MM.1S (cell line): ENCODE data around the gene ZCWPW1.
A peak's percentile ranks its signal among the peaks of the same experiment; 100 is the strongest.
"Not testable (repeated sequence)": the region's sequence is repeated elsewhere in the genome, so short reads cannot be mapped to it uniquely, and the experiment has no call there.

ENCODE experiments used
- DNase-seq: peaks from one replicate; pipeline ENCODE4 v3.0.0-alpha.2; 2015
- H2AFZ ChIP-seq: fragments of 300-600 bp; sonication (generic); 2 replicates; pipeline ENCODE4 v1.6.0; 2016; ENCODE audit warnings: antibody characterized with exemption, low read length
- H3F3A ChIP-seq: fragments of 300-600 bp; sonication (generic); 2 replicates; pipeline ENCODE4 v1.6.1; 2016; ENCODE audit warnings: mild to moderate bottlenecking, antibody characterized with exemption, low read length, moderate library complexity, mixed read lengths; ENCODE audit not compliant: insufficient read depth
- H3K27ac ChIP-seq: fragments of 300-600 bp; sonication (generic); 2 replicates; pipeline ENCODE4 v1.5.1; 2016; ENCODE audit warnings: mild to moderate bottlenecking, low read length
- H3K27me3 ChIP-seq: fragments of 300-600 bp; sonication (generic); replicated peaks from 2 replicates; pipeline ENCODE4 v1.6.0; 2016; ENCODE audit warnings: low read length; ENCODE audit not compliant: insufficient read depth
- H3K36me3 ChIP-seq: fragments of 300-600 bp; sonication (generic); replicated peaks from 2 replicates; pipeline ENCODE4 v1.6.1; 2016; ENCODE audit warnings: mild to moderate bottlenecking, low read length, mixed read lengths; ENCODE audit not compliant: insufficient read depth
- H3K4me1 ChIP-seq: fragments of 300-600 bp; sonication (generic); 2 replicates; pipeline ENCODE4 v1.6.1; 2016; ENCODE audit warnings: low read length, mixed read lengths
- H3K4me2 ChIP-seq: fragments of 300-600 bp; sonication (generic); 2 replicates; pipeline ENCODE4 v1.6.0; 2016; ENCODE audit warnings: low read depth, low read length
- H3K4me3 ChIP-seq: fragments of 300-600 bp; sonication (generic); 2 replicates; pipeline ENCODE4 v1.5.1; 2016; ENCODE audit warnings: low read length, mixed read lengths
- H3K79me2 ChIP-seq: fragments of 300-600 bp; sonication (generic); 2 replicates; pipeline ENCODE4 v1.6.1; 2016; ENCODE audit warnings: mixed run types, low read length, mixed read lengths
- H3K9ac ChIP-seq: fragments of 300-600 bp; sonication (generic); 2 replicates; pipeline ENCODE4 v1.6.1; 2016; ENCODE audit warnings: low read length, mixed read lengths
- H3K9me2 ChIP-seq: fragments of 300-600 bp; sonication (generic); replicated peaks from 2 replicates; pipeline ENCODE4 v1.6.1; 2016; ENCODE audit warnings: mild to moderate bottlenecking, low read length, mixed read lengths; ENCODE audit not compliant: insufficient read depth
- H3K9me3 ChIP-seq: fragments of 300-600 bp; sonication (generic); replicated peaks from 2 replicates; pipeline ENCODE4 v1.6.1; 2016; ENCODE audit warnings: mild to moderate bottlenecking, low read length, mixed read lengths; ENCODE audit not compliant: insufficient read depth
- H4K20me1 ChIP-seq: fragments of 300-600 bp; sonication (generic); 2 replicates; pipeline ENCODE4 v1.6.1; 2016; ENCODE audit warnings: mild to moderate bottlenecking, low read length, moderate library complexity, mixed read lengths; ENCODE audit not compliant: insufficient read depth
- EZH2 ChIP-seq: fragments of 300-600 bp; sonication (generic); optimal IDR thresholded peaks from 2 replicates; pipeline ENCODE3; 2017; ENCODE audit warnings: low read depth, mild to moderate bottlenecking, antibody characterized with exemption, low read length, mixed read lengths
- EZH2phosphoT487 ChIP-seq: fragments of 300-600 bp; sonication (generic); IDR thresholded peaks from 2 replicates; pipeline ENCODE4 v1.6.1; 2018; ENCODE audit warnings: antibody characterized with exemption, low read length
- TF ChIP-seq, protein P1 (sequence below): fragments of 300-600 bp; sonication (generic); IDR thresholded peaks from 2 replicates; pipeline ENCODE4 v1.5.1; 2016; ENCODE audit warnings: antibody characterized with exemption, low read length, mixed read lengths

Gene ZCWPW1

DNA sequence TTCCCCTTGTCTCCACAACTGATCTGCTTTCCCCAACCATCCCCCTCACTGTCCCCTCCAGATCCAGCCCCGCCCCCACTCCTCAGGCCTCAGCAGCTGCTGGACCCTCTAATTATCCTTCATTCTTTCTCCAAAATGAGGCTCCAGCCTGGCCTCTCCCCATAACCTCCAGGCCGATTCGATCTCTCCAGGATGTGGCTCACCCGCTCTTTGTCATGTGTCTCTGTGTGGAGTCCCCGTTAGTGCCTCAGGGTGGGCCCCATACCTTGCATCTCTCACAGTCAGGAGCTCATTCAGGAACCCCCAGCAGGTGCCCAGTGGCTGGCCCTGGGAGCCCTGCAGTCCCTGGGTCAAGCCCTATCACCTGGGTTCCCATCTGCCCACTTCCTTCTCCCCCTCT lies 53.9 kb downstream of the ZCWPW1 start:
- Histone ChIP-seq H3K9me3 (no peaks in the 10 kb centered on the region), H2AFZ (no peak overlapping the region), H3K4me2 (no peak overlapping the region), H3K9ac (no peak overlapping the region), H3K4me3 (no peak overlapping the region), H3K79me2 (no peaks in the 10 kb centered on the region), H3F3A (peaks cover 5% of the 10 kb centered on the region; the same call in 1 of the 2 replicates), H3K27ac (no peak overlapping the region), H3K27me3 (no peaks in the 10 kb centered on the region), H4K20me1 (no peaks in the 10 kb centered on the region), H3K36me3 (no peaks in the 10 kb centered on the region), H3K9me2 (no peaks in the 10 kb centered on the region), H3K4me1 (no peaks in the 10 kb centered on the region)
- no peak for TF ChIP-seq EZH2
- TF ChIP-seq EZH2phosphoT487 = no peak
- TF ChIP-seq, protein P1, sequence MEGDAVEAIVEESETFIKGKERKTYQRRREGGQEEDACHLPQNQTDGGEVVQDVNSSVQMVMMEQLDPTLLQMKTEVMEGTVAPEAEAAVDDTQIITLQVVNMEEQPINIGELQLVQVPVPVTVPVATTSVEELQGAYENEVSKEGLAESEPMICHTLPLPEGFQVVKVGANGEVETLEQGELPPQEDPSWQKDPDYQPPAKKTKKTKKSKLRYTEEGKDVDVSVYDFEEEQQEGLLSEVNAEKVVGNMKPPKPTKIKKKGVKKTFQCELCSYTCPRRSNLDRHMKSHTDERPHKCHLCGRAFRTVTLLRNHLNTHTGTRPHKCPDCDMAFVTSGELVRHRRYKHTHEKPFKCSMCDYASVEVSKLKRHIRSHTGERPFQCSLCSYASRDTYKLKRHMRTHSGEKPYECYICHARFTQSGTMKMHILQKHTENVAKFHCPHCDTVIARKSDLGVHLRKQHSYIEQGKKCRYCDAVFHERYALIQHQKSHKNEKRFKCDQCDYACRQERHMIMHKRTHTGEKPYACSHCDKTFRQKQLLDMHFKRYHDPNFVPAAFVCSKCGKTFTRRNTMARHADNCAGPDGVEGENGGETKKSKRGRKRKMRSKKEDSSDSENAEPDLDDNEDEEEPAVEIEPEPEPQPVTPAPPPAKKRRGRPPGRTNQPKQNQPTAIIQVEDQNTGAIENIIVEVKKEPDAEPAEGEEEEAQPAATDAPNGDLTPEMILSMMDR = no peak
- DNase-seq = no peak

DNA sequence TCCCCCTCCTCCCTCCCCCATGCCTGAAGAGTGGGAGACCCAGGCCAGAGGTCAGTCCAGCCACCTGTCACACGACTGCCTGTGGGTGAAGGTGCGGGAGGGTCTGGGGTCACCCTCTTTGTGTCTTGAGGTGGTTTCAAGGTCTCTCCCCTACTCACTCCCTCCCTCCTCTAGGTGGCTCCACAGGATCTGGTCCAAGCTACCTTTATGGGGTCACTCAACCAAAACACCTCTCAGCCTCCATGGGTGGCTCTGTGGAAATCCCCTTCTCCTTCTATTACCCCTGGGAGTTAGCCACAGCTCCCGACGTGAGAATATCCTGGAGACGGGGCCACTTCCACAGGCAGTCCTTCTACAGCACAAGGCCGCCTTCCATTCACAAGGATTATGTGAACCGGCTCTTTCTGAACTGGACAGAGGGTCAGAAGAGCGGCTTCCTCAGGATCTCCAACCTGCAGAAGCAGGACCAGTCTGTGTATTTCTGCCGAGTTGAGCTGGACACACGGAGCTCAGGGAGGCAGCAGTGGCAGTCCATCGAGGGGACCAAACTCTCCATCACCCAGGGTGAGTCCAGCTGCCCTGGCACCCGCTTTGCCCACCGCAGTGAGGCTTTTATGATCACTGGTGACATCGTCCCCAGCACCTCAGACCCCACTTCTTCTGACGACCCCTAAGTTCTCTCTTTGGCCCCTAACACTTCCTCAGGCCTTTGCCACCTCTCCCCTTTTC lies 54.5 kb downstream of the ZCWPW1 start:
- H3K9ac ChIP-seq, H3K79me2 ChIP-seq, H3K4me2 ChIP-seq, H3K36me3 ChIP-seq, H4K20me1 ChIP-seq, H3K4me3 ChIP-seq, H2AFZ ChIP-seq, H3K4me1 ChIP-seq, H3F3A ChIP-seq, H3K9me3 ChIP-seq, H3K9me2 ChIP-seq, H3K27ac ChIP-seq, DNase-seq, H3K27me3 ChIP-seq: not testable (repeated sequence)
- TF ChIP-seq, protein P1 = peak; percentile 22; the same call in 1 of the 2 replicates

- no peak for DNase-seq
Measured at GRCh38 chr7:100373261-100373831, 55.2 kb downstream of the ZCWPW1 start, which contains the start of gene PILRA. Gene PILRA, plus strand, starts transcription at chr7:100373487. Its CDS starts 170 bp downstream, at chr7:100373657.

More at GRCh38 chr7:100373261-100373831, 55.2 kb downstream of the ZCWPW1 start, which contains the start of gene PILRA:
- Histone ChIP-seq H3K79me2 (no peaks in the 10 kb centered on the region), H2AFZ (no peak within 1 kb of the TSS), H3K4me2 (no peak within 1 kb of the TSS), H3K9me3 (no peaks in the 10 kb centered on the region), H3K36me3 (no peaks in the 10 kb centered on the region), H3K27me3 (no peaks in the 10 kb centered on the region), H3F3A (peaks cover 16% of the 10 kb centered on the region), H4K20me1 (no peaks in the 10 kb centered on the region), H3K4me3 (no peak within 1 kb of the TSS), H3K27ac (no peak within 1 kb of the TSS), H3K4me1 (peaks cover 12% of the 10 kb centered on the region; the same call in 1 of the 2 replicates), H3K9ac (no peak within 1 kb of the TSS), H3K9me2 (no peaks in the 10 kb centered on the region)
- TF ChIP-seq, protein P1 = no peak
- no peak for TF ChIP-seq EZH2phosphoT487
- no peak for TF ChIP-seq EZH2
